EH (cell line): ENCODE measurements around the gene IFNB1.

Experiments used
- DNase-seq: peaks from one replicate; pipeline ENCODE4 v3.0.0-alpha.2; 2015; ENCODE audit warnings: low read depth

Gene IFNB1

GRCh38 chr9:21070171-21070571, 7.6 kb downstream of the IFNB1 start:
- peak; percentile 96 for DNase-seq

DNA sequence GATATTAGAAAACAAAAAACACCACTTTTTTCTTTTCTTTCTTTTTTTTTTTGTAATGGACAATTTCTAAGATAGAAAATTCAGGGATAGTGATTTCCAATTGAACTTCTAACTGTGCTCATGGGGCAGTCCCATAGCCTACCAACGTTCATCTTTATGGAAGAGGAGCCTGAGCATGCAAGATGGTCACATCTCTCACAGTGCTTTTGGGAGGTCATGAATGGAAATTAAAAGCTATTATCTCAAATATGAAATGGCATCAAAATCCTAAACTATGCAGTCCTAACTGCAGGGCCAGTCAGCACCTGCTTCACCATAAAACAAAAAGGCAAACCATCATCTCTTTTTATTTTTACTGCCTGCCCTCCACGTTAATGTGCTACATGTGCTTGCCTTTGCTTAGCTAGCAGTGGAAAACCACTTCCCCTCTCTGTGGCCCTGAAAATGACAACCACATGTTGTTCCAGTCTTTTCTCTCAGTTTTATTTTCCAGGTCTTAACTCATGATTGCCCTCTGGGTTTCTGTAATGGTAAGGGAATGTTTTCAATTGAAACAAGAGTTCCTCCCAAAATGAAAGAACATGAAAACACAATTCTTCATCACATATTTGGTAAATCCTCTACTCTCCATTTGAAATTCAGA, 16.7 kb downstream of the IFNB1 start:
- peak; percentile 68 for DNase-seq

DNA sequence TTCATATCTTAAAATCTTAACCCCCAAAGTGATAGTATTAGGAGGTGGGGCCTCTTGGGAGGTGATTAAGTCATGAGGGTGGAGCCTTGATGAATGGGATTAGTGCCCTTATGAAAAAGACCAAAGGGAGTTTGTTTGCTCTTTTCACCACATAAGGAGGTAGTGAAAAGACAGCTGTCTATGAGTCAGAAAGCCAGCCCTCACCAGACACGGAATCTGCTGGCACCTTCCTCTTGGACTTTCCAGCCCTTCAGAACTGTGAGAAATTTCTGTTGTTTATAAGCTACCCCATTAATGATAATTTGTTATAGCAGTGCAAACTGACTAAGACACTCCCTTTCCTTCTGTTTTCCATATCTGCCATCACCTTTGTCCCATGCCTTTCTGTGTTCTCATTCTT, 20.8 kb downstream of the IFNB1 start:
- DNase-seq: peak; percentile 45

- no peak for DNase-seq
These were observed 23.9 kb downstream of the IFNB1 start for GRCh38 chr9:21053851-21054250.

- DNase-seq: no peak
These were observed 30.5 kb downstream of the IFNB1 start for GRCh38 chr9:21047281-21047691.

DNA sequence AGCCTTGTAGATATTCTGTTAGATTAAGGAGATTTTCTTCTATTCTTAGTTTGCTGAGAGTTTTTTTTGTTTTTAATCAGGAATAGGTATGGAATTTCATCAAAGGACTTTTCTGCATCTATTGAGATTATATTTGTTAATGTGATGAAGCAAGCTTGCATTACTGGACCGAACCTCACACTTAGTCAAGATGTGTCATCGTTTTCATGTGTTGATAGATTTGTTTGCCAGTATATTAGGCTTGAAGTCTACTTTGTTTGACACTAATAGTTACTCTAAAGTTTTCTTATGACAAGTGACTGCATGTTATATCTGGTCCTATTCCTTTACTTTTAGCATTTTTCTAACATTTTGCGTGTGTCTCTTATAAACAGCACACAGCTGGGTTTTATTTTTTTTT, 33.9 kb downstream of the IFNB1 start:
- DNase-seq: no peak

GRCh38 chr9:21042466-21042865, 35.3 kb downstream of the IFNB1 start:
- DNase-seq: no peak

DNA sequence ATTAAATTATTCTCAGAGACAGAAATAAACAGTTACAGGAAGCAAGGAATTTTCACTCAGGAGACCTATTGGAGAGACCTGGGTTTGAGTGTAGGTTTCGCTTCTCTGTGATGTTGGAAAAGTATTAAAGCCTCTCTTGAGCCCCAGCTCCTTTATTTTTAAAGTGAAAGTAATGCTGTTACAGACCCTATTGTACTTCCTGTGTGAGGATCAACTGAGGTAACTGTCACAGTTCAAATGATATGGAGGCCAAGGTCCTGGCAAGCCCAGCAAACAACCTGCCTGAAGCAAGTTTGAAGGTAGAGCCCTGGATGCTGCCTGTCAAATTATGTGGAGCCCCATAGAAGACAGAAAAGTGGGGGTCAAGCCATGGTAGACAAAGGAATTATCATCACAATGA, 38.4 kb downstream of the IFNB1 start:
- no peak for DNase-seq

GRCh38 chr9:21037278-21037677, 40.5 kb downstream of the IFNB1 start:
- DNase-seq: no peak

GRCh38 chr9:21031808-21032183, 45.9 kb downstream of the IFNB1 start:
- no peak for DNase-seq

- peak; percentile 49 for DNase-seq
These were observed 46.5 kb downstream of the IFNB1 start, which contains the start of gene HACD4 for GRCh38 chr9:21031091-21031807. Gene HACD4, minus strand, starts transcription at chr9:21031640. Its CDS starts 50 bp downstream, at chr9:21031590.

GRCh38 chr9:21030389-21031035, 47.2 kb downstream of the IFNB1 start:
- DNase-seq: peak; percentile 80

DNA sequence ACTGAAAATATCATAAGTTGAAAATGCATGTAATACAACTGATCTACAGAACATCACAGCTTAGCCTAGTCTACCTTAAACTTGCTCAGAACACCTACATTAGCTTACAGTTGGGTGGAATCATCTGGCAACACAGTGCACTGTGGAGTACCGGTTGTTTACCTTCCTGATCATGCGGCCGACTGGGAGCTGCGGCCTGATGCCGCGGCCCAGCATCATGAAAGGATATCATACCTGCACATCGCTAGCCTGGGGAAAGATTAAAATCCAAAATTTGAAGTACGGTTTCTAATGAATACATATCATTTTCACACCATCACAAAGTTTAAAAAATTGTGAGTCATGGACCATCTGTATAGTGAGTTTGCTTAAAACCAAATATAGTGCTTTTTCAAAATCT, 48.1 kb downstream of the IFNB1 start:
- DNase-seq: no peak

GRCh38 chr9:21028466-21028865, 49.3 kb downstream of the IFNB1 start:
- peak; percentile 65 for DNase-seq

GRCh38 chr9:21027295-21027694, 50.4 kb downstream of the IFNB1 start:
- peak; percentile 70 for DNase-seq
